Measurements from ENCODE around the gene NCOR1. TPM values are rescaled to one million over a fixed set of nuclear protein-coding genes. Genes with fewer than 3 reads are reported as not detected.
"Not testable (repeated sequence)": the region's sequence is repeated elsewhere in the genome, so short reads cannot be mapped to it uniquely, and the experiment has no call there.

NCOR1 gene
- total RNA-seq, 1 experiment from 2014 or later: 127 TPM

GRCh38 chr17:16155536-16155935, 59.8 kb downstream of the NCOR1 start:
- H3F3A ChIP-seq (ENCODE audit: low read length, unreplicated experiment): no peaks in the 10 kb centered on the region
- H3K9ac ChIP-seq (ENCODE audit: low read length): no peak overlapping the region
- no peaks in the 10 kb centered on the region for H3K27me3 ChIP-seq (ENCODE audit: low read length)
- no peak overlapping the region for H3K27ac ChIP-seq (ENCODE audit: low read length)
- H3K4me1 ChIP-seq (ENCODE audit: insufficient read depth, low read length): peaks cover 3% of the 10 kb centered on the region
- peaks cover 23% of the 10 kb centered on the region for H3K36me3 ChIP-seq (ENCODE audit: low read depth, low read length)
- TF ChIP-seq EZH2phosphoT487 (IDR thresholded peaks at IDR 0.05; ENCODE audit: borderline replicate concordance, low read length) (no peak), EZH2 (IDR thresholded peaks at IDR 0.05; ENCODE audit: low read length, unreplicated experiment) (no peak)
- TF ChIP-seq, protein P1, sequence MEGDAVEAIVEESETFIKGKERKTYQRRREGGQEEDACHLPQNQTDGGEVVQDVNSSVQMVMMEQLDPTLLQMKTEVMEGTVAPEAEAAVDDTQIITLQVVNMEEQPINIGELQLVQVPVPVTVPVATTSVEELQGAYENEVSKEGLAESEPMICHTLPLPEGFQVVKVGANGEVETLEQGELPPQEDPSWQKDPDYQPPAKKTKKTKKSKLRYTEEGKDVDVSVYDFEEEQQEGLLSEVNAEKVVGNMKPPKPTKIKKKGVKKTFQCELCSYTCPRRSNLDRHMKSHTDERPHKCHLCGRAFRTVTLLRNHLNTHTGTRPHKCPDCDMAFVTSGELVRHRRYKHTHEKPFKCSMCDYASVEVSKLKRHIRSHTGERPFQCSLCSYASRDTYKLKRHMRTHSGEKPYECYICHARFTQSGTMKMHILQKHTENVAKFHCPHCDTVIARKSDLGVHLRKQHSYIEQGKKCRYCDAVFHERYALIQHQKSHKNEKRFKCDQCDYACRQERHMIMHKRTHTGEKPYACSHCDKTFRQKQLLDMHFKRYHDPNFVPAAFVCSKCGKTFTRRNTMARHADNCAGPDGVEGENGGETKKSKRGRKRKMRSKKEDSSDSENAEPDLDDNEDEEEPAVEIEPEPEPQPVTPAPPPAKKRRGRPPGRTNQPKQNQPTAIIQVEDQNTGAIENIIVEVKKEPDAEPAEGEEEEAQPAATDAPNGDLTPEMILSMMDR (conservative IDR thresholded peaks at IDR 0.05; ENCODE audit: low read depth, low read length): no peak
- DNase-seq (no peak), ATAC-seq (no peak)
- intact Hi-C loops (cut with micrococcal nuclease): no loop called here
- ChIA-PET CTCF (no interaction called here), POLR2A (ENCODE audit: unreplicated experiment) (no interaction called here)
- H3K9me2 ChIP-seq (replicated peaks; ENCODE audit: low read length): no peaks in the 10 kb centered on the region
- H3K9me3 ChIP-seq (ENCODE audit: low read length): no peaks in the 10 kb centered on the region
- no peak overlapping the region for H3K4me3 ChIP-seq (ENCODE audit: low read length)
- no TSS peak for BruUV-seq (replicated peaks)
- H2AFZ ChIP-seq (ENCODE audit: low read length): no peak overlapping the region
- no peaks in the 10 kb centered on the region for H4K20me1 ChIP-seq (ENCODE audit: low read length)
- no peak overlapping the region for H3K4me2 ChIP-seq (ENCODE audit: low read length)
- H3K79me2 ChIP-seq (ENCODE audit: low read length): no peaks in the 10 kb centered on the region

- H3K27ac ChIP-seq (ENCODE audit: low read length); CTCF ChIA-PET; H3K4me2 ChIP-seq (ENCODE audit: low read length); POLR2A ChIA-PET (ENCODE audit: unreplicated experiment); H4K20me1 ChIP-seq (ENCODE audit: low read length); intact Hi-C loops (cut with micrococcal nuclease); H2AFZ ChIP-seq (ENCODE audit: low read length); H3K9me2 ChIP-seq (replicated peaks; ENCODE audit: low read length); DNase-seq; H3K4me3 ChIP-seq (ENCODE audit: low read length); H3K27me3 ChIP-seq (ENCODE audit: low read length); BruUV-seq (replicated peaks); H3K9ac ChIP-seq (ENCODE audit: low read length); H3F3A ChIP-seq (ENCODE audit: low read length, unreplicated experiment); H3K9me3 ChIP-seq (ENCODE audit: low read length); ATAC-seq; H3K79me2 ChIP-seq (ENCODE audit: low read length): not testable (repeated sequence)
- Histone ChIP-seq H3K4me1 (ENCODE audit: insufficient read depth, low read length) (peaks cover 12% of the 10 kb centered on the region), H3K36me3 (ENCODE audit: low read depth, low read length) (peaks cover 31% of the 10 kb centered on the region)
Measured at GRCh38 chr17:16152326-16152725, 63.0 kb downstream of the NCOR1 start.

DNA sequence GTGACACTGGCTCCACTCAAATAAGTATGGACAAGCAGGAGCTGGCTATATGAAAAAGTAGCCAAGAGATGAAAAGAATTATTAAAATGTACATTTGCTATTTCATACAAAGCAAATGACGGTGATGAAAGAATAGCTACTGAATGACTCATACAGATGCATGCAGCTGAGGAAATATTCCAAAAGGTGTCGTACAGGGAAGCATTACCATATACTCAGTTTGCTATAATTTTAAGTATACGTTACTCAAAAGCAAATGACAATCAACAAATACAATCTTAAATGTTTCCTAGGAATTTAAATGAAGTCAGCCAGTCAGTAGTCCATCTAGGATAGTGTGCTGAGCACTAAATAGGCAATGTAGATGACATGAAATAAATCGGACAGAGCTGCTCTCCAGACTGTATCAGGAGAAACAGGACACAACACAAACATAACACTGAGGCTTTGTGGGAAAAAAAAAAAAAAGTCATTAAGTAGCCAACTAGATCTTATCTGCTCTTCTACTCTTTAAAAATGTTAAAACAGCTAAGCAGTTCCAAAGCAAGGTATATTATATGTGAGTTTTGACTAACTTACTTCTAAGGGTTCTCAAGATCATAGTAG, 65.0 kb downstream of the NCOR1 start:
- Histone ChIP-seq H3K4me3 (ENCODE audit: low read length) (no peak overlapping the region), H3K27ac (ENCODE audit: low read length) (peak overlapping the region; percentile 14; the same call in 1 of the 2 replicates), H4K20me1 (ENCODE audit: low read length) (no peaks in the 10 kb centered on the region), H3K9me3 (ENCODE audit: low read length) (no peaks in the 10 kb centered on the region), H3K4me1 (ENCODE audit: insufficient read depth, low read length) (peaks cover 12% of the 10 kb centered on the region), H2AFZ (ENCODE audit: low read length) (no peak overlapping the region), H3K4me2 (ENCODE audit: low read length) (peak overlapping the region; percentile 62), H3K27me3 (ENCODE audit: low read length) (no peaks in the 10 kb centered on the region), H3K9me2 (replicated peaks; ENCODE audit: low read length) (no peaks in the 10 kb centered on the region), H3K79me2 (ENCODE audit: low read length) (no peaks in the 10 kb centered on the region), H3K9ac (ENCODE audit: low read length) (no peak overlapping the region), H3K36me3 (ENCODE audit: low read depth, low read length) (peaks cover 33% of the 10 kb centered on the region), H3F3A (ENCODE audit: low read length, unreplicated experiment) (no peaks in the 10 kb centered on the region)
- ATAC-seq (peak; percentile 85), DNase-seq (peak; percentile 81)
- intact Hi-C loops (cut with micrococcal nuclease): no loop called here
- no TSS peak for BruUV-seq (replicated peaks)
- POLR2A ChIA-PET (ENCODE audit: unreplicated experiment): interaction anchor here (0.6 kb wide), 1 partner anchor 66 kb away, joined by 5 read pairs; no protein-coding TSS in a partner anchor
- TF ChIP-seq EZH2 (IDR thresholded peaks at IDR 0.05; ENCODE audit: low read length, unreplicated experiment) (no peak), EZH2phosphoT487 (IDR thresholded peaks at IDR 0.05; ENCODE audit: borderline replicate concordance, low read length) (no peak)
- TF ChIP-seq, protein P1 (conservative IDR thresholded peaks at IDR 0.05; ENCODE audit: low read depth, low read length): no peak
- CTCF ChIA-PET: no interaction called here

All from PC-3 (cell line).